ENCODE measurements around the gene NOS1.

GRCh38 chr12:117159674-117160073 is 201.8 kb downstream of the NOS1 start:
- TF ChIP-seq GLIS3 (CRISPR knock-in tag; IDR thresholded peaks at IDR 0.05) (no peak), ZFP3 (CRISPR knock-in tag; IDR thresholded peaks at IDR 0.05) (no peak), PATZ1 (CRISPR knock-in tag; IDR thresholded peaks at IDR 0.05; ENCODE audit: borderline replicate concordance) (no peak), OSR1 (CRISPR knock-in tag; IDR thresholded peaks at IDR 0.05) (no peak), CREB5 (CRISPR knock-in tag; IDR thresholded peaks at IDR 0.05; ENCODE audit: low read depth) (no peak), ZNF70 (CRISPR knock-in tag; IDR thresholded peaks at IDR 0.05) (no peak), CSDC2 (CRISPR knock-in tag; IDR thresholded peaks at IDR 0.05) (no peak)

Data from SK-N-SH treated with all-trans-retinoic acid at 6 μM for 48 hours (cell line).